GOT3 (cell line): ENCODE results near the gene EXD3.
"Not testable (repeated sequence)": the region's sequence is repeated elsewhere in the genome, so short reads cannot be mapped to it uniquely, and the experiment has no call there.

ENCODE experiments used
- DNase-seq: peaks from one replicate; lab custom pipeline; 2025; ENCODE audit warnings: mixed read lengths; lab: John Stamatoyannopoulos, UW

The EXD3 gene

DNA sequence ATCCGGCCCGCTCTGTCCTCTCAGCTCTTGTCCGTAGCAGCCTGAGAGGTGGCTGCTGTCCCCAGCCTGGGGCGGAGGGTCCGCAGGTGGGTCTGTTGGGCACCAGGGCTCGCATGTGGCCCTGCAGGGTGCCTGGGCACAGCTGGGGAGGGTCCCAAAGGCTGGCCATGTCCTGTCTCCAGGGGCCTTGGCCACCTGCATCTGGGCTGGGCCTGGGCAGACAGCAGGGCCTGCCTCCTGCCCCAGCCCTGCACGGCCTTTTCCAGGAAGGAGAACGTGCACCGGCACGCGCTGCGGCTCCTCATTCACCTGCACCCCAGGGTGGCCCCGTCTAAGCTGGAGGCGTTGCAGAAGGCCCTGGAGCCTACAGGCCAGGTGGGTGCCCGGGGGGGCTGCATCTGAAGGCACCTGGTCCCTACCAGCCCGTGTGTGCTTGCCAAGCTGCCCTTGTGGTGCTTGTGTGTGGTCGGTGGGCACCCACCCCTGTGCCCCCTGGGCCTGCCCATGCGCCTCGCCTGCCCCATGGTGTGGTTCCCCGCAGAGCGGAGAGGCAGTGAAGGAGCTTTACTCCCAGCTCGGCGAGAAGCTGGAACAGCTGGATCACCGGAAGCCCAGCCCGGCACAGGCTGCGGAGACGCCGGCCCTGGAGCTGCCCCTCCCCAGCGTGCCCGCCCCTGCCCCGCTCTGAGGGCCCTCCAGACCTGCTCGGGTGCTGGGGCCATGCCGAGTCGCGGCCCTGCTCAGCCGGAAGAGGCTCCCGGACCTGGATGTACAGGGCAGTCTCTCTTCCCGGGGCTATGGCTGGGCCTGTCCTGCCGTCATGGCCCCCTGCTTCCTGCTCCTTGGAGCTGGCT lies 150.5 kb downstream of the EXD3 start:
- DNase-seq = no peak

DNA sequence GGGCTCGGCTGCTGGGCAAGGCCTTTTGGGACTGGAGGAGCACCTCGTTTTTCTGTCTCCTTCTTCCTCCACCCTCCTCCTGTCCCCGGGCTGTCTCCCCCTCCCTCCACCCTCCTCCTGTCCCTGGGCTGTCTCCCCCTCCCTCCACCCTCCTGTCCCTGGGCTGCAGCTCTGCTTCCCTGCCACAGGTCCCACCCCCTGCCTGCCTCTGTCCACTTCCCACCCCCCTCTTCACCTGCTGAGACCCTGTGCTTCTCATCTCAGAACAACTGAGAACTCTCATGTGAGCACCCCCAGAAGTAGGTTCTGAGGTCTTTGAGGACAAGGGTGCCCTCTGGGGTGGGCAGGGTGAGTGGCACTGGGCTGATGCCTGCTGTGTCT lies 151.3 kb downstream of the EXD3 start:
- DNase-seq = no peak

DNA sequence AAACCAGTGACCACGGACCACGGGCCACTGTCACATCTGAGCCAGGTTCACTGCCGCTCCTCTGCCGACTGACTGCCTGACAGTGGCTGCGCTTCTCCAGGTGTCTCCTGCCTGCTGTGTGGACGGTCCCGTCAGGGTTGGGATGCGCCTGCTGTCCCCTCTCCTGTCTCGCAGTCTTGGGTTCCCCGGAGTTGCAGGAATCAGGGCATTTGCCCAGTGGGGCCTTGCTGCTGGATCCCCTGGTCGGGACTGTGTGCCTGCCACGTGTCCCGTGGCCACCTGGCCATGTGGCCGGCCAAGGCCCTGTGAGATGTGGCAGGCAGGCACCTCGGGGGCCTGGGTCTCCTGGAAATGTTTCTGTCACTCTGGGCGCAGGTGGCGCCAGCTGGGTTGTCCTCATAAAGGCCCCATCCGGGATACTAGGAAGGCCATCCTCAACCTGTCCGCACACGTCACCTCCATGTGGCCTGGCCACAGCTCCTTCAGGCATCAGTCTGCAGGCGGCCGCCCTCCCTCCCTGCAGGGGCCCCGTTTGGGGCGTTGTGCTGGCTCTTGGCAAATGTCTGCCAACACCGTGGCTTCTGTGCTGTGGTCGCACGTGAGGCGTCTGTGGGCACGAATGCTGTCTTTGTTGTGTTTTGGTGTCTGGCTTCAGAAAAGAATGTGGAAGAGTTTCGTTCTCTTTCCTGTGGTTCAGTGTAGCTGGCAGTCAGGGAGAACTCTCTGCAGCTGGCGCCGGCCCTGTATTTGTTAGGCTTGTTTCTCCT lies 151.8 kb downstream of the EXD3 start:
- DNase-seq = no peak

DNA sequence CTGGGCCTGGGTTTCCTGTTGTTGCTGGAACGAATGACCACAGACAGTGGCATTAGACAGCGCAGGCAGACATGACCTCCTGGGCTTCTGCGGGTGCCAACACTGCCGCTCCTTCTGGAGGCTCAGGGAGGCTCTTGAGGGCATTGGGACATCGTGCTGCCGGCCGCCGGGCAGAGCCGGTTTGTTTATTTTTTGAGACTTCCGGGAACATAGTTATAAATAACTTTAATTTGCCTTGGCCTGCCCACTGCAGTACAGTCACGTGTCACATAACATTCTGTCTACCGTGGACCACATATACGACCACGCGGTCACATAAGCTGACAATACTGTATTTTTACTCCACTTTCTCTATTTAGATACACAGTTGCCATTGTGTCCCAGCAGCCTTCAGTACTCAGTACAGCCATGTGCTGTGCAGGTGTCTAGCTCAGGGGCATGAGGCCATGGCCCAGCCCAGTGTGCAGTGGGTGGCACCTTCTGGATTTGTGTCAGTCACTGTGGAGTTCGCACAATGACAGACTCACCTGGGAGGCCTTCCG lies 153.7 kb downstream of the EXD3 start:
- no peak for DNase-seq

DNA sequence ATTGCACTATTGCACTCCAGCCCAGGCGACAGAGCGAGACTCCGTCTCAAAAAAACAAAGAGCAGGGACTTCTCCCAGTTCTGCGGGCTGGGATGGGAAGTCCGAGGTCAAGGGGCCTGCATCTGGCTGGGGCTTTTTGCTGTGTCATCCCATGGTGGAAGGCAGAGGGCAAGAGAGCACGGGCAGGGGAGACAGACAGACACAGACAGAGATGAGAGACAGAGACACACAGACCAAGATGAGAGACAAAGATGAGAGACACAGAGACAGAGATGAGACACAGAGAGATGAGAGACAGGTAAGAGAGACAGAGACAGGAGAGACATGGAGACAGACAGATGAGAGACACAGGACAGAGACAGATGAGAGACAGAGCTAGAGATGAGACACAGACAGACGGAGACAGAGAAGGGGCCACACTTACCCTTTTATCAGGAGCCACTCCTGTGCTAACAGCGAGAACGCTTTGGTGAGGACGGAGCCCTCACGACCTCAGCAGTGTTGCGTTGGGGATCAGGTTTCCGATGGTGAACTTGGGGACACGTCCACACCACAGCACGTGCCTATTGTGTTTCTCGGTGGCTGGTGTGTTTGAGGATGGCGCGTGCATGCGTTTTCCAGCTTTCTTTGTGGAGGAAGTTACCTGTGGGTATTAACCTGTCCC lies 154.3 kb downstream of the EXD3 start:
- no peak for DNase-seq

DNA sequence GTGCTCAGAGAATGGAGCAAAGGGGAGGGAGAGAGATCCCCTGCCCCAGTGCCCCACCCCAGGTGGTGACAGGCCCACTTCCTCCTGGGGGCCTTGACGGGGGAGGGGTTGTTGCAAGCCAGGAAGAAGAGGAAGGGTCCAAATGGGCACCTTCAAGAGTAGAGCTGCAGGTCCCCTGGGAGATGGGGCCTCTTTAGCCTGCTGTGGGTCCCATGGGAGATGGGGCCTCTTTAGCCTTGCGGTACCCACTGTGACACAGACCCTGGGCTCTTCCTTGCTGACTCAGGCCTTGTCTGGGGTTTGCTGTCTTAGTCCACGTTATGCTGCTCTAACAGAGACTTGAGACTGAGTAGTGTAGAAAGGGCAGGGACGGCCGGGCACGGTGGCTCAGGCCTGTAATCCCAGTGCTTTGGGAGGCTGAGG lies 155.0 kb downstream of the EXD3 start:
- no peak for DNase-seq

DNA sequence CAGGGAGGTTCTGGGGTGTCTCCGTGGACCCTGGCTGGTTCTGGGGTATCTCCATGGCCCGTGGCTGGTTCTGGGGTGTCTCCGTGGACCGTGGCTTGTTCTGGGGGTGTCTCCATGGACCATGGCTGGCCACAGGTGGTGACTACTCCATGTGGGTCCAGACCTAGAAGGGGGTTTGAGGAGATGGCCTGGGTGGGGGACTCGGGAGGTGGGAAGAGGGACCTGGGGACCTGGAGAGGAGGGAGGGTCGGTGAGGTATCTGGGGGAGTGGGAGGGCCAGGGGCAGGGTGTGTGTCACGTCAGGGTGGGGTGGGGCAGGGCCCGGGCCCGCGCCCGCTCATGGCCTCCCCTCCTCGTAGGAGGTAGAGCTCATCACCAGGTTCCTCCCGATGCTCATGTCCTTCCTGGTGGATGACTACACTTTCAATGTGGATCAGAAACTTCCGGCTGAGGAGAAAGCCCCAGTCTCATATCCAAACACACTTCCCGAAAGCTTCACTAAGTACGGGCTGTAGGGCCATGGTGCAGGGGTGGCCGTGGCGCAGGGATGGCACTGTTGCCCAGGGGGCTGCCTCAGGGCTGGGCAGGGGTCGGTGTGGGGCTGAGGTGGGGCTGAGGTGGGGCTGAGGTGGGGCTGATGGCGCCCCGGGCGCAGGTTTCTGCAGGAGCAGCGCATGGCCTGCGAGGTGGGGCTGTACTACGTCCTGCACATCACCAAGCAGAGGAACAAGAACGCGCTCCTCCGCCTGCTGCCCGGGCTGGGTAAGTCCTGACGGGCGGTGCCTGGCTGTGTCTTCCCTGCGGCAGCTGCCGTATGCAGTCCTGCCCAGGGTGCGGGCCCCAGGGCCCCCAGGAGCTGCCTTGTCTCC lies 156.1 kb downstream of the EXD3 start:
- no peak for DNase-seq

DNA sequence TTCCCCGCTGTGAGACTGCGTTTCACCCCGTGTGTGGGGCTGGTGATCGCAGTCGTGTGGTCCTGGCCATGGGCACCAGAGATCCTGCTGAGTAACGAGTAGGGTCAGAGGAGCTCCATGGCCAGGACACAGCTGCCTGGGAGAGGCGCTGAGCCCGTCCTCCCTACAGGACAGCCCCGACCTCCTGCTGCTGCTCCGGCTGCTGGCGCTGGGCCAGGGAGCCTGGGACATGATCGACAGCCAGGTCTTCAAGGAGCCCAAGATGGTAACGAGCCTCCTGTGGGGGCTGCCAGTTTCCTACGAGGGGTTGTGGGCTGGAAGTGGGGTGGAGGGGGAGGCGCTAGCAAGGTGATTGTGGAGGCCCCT lies 156.8 kb downstream of the EXD3 start:
- DNase-seq = no peak

DNA sequence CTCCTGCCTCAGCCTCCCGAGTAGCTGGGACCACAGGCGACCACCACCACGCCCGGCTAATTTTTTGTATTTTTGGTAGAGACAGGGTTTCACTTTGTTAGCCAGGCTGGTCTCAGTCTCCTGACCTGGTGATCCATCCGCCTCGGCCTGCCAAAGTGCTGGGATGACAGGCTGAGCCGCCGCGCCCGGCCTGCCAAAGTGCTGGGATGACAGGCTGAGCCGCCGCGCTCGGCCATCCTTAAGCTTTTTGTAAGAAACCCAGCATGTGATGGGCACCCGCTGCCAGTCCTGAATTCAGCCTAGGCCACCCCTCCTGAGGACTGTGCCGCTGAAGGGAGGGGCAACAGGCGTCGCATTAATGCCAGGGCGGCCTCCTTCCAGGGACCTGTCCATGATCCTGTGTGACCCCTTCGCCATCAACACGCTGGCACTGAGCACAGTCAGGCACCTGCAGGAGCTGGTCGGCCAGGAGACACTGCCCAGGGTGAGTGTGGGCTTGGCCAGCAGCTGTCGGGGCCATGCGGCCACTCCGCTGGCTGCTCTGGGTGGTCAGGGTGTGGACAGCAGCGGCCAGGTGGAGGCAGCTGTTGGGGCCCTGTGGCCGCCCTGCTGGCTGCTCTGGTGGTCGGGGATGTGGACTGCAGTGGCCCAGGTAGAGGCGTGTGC lies 157.3 kb downstream of the EXD3 start:
- no peak for DNase-seq

DNA sequence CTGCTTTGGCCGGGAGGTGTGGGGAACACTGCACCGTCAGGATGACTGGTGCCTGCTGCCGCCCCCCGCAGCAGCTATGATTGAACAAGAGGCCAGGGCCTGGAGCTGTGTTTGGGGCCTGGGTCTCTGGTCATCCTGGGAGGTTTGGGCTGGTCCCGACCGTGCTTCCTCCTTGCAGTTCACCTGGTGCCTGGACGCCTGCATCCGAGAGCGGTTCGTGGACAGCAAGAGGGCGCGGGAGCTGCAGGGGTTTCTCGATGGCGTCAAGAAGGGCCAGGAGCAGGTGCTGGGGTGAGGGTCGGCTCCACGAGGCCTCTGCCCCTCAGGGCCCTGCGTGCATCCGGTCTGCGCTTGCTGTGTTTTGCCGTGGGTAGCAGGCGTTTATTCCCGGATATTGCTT lies 158.9 kb downstream of the EXD3 start:
- no peak for DNase-seq

DNA sequence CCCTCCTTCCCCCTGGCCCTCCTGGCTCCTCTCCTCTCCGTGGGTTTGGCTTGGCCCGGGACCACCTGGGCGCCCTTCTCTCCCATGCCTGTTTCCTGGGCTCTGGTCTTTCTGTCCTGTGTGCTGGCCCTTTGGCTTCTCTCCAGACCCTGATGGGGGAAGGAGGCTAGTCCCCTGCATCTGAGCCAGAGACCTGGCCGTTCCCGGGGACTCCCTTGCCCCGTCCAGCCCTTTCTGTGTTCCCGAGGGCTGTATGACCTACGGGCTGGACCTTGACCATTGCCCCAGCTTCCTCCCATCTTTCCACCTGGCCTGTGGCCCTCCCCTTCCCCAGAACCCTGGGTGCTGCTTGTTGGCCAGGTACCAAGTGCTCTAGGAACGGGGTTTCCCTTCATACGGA lies 159.5 kb downstream of the EXD3 start:
- DNase-seq = no peak

DNA sequence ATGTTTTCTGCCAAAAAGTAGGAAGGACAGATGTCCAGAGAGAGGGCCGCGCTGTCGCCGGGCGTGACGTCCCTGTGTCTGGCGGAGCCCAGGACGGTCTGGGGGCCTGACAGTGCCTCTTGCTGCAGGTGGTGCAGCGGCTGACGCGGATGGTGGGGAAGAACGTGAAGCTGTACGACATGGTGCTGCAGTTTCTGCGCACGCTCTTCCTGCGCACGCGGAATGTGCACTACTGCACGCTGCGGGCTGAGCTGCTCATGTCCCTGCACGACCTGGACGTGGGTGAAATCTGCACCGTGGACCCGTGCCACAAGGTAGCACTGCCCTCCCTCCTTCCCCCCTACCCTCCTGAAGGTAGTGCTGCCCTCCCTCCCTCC lies 160.1 kb downstream of the EXD3 start:
- no peak for DNase-seq

DNA sequence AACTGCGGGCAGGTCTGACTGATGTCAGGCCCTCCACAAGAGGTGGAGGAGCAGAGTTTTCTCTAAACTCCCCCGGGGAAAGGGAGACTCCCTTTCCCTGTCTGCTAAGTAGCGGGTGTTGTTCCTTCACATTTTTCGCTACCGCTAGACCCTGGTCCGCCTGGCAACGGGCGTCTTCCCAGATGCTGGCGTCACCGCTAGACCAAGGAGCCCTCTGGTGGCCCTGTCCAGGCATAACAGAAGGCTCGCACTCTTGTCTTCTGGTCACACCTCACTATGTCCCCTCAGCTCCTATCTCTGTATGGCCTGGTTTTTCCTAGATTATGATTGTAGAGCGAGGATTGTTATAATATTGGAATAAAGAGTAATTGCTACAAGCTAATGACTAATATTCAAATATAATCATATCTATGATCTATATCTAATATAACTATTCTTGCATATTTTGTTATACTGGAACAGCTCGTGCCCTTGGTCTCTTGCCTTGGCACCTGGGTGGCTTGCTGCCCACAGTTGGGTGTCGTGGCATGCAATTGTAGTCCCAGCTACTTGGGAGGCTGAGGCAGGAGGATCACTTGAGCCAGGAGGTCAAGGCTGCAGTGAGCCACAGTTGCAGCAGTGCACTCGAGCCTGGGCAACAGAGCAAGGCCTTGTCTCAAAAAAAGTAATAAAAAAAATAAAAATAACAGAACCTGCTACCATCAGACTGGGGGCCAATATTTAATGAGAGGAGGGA lies 160.6 kb downstream of the EXD3 start:
- not testable (repeated sequence) for DNase-seq
